GM12873 (cell line): ENCODE results near the gene PPARA.

Source experiments
- CTCF ChIP-seq: IDR thresholded peaks from 2 replicates; pipeline ENCODE4 v1.5.1; 2012; ENCODE audit warnings: low read depth, mild to moderate bottlenecking, moderate library complexity, low read length, control low read depth; ENCODE audit not compliant: insufficient read depth; ENCODE audit errors: missing control alignments

PPARA gene

GRCh38 chr22:46280999-46281623 lies 130.8 kb downstream of the PPARA start:
- TF ChIP-seq CTCF: no peak

- no peak for TF ChIP-seq CTCF
These were observed 131.7 kb downstream of the PPARA start for GRCh38 chr22:46281866-46282678.

GRCh38 chr22:46286006-46286405 lies 135.7 kb downstream of the PPARA start:
- no peak for TF ChIP-seq CTCF

DNA sequence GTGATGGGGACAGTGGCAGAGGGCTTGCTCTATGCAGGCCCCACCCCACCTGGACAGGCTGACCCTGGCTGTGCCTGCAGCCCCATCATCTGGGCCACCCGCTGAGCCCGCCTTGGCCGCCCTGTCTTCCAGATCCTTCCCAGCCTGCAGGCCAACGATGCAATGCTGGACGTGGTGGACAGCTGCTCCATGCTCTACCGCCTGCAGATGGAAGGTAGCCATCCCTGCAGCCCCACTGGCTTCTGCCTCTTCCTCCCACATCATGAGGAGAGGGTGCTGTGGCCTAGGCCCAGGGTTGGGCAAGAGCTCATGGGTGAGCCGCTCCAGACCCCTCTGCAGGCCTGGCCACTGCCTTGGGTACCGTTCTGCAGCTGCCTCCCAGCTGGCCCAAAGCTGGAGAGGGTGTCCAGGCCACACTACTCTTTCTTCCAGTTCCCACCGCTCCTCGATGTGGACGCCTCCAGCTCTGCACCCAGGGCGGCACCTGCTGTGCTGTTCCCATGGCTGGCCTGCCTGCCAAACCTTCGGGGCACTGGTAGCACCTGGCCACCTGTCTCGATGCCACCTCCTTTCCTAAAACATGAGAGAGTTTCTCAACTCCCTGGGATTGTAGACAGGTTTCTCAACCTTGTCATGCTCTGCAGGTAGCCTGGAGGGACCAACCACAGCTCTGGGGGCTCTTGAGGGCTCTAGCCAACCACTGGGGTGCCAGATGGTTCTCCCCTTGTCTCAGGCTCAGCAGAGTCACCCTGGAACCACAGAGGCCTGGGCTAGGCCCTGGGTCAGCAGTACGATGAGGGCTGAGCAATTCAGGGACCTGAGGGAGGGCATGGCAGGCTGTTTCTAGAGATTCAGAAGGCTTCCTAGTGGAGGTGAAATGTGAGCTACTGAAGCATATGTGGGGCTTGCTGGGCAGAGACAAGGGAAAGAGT lies 136.9 kb downstream of the PPARA start:
- TF ChIP-seq CTCF: no peak

DNA sequence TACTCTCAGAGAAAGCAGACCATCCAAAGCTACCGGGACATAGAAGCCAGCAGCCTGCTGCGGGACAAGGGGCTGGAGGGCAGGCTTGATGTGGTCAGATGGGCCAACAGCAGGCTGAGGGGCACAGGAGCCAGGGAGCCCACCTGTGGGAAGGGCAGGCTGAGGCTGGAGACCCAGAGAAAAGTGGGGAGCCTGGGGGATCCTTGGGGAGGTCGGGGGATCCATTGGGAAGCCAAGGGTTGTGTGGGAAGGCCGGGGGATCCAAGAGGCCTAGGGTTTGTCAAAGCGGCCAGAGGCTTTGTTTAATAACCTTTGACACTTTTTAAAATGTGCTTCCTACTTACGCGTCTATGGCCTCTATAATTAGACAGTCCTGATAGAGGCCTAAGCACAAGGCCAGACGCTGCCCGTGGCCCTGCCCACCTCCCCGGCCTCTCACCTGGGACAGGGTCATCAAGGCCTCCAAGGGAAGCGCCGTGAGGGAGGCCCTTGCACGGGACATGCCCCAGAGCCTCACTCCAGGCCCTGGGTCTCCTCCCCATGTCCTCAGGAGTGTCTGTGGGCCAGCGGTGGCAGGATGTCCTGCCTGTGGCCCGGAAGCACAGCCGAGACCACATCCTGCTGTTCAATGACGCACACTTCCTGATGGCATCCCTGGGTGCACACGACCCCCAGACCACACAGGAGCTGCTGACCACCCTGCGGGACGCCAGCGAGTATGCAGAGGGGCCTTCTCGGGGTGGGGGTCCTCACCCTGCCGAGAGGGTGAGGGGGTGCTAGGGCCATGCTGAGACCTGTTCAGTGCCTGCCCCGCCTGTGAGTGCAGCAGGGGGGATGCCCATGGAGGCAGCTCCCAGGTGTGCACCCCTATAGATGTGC lies 137.8 kb downstream of the PPARA start:
- TF ChIP-seq CTCF: no peak

DNA sequence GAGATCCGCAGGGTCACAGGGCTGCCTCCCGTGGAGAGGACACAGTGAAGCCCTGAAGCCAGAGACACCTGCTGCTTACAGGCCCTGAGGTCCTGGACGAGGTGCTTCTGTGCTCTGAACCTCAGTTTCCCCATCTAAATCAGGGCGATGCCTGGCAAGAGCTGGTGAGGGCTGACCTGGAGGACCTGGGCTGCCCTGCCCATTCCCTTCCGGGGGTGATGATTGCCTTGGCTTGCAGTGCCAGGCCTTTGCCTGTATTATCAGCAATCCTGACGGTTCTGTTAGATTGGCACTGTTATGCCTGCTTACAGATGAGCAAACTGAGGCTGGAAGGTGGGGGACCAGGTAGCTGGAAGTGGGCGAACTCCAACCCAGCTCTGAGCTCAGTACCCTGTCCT lies 138.5 kb downstream of the PPARA start:
- no peak for TF ChIP-seq CTCF
